HAP-1 (cell line): ENCODE measurements around the gene ARMC3.
A peak's percentile ranks its signal among the peaks of the same experiment; 100 is the strongest.

ENCODE experiments used
- DNase-seq, 2 experiments: peaks; one replicate each; pipeline ENCODE4 v3.0.0-alpha.2; 2016 to 2020; ENCODE audit warnings: low spot score in 2 of 2
- H3K27me3 ChIP-seq: fragments of 250-450 bp; sonication (Bioruptor Pico); 2 replicates; pipeline ENCODE4 v1.5.1; 2020; ENCODE audit warnings: low read depth, mild to moderate bottlenecking, moderate library complexity
- H3K36me3 ChIP-seq: fragments of 250-450 bp; sonication (Bioruptor Pico); replicated peaks from 2 replicates; pipeline ENCODE4 v1.5.1; 2020; ENCODE audit warnings: mild to moderate bottlenecking
- H3K4me1 ChIP-seq: fragments of 250-450 bp; sonication (Bioruptor Pico); 2 replicates; pipeline ENCODE4 v1.5.1; 2020; ENCODE audit warnings: mild to moderate bottlenecking
- H3K4me3 ChIP-seq: fragments of 250-450 bp; sonication (Bioruptor Pico); 2 replicates; pipeline ENCODE4 v1.5.1; 2020; ENCODE audit warnings: mild to moderate bottlenecking, moderate library complexity
- H3K9me3 ChIP-seq: fragments of 250-450 bp; sonication (Bioruptor Pico); 2 replicates; pipeline ENCODE4 v1.5.1; 2020; ENCODE audit warnings: mild to moderate bottlenecking, moderate library complexity
- in situ Hi-C: fragments of 300-500 bp; cut with MboI; formaldehyde crosslinking; loops from 3 replicates; pipeline ENCODE4 v1.14.3; 2020; ENCODE audit warnings: low sequenced_read_pairs, inconsistent platforms, mixed read lengths

The ARMC3 gene

DNA sequence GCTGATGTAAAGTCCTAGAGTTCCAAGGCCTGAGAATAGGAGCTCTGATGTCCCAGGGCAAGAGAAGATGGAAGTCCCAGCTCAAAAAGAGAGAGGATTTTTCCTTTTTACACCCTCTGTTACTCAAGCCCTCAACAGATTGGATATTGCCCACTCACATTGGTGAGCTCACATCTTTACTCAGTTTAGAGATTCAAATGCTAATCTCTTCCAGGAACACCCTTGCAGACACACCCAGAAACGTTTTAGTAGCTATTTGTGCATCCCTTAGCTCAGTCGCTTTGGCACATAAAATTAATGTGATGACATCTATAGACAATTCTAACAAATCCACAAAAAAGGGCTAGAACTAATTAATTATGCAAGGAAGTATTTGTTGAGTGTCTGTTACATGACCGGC is 27.1 kb downstream of the ARMC3 start:
- no peaks in the 10 kb centered on the region for H3K36me3 ChIP-seq
- no peak for DNase-seq
- no peak overlapping the region for H3K4me3 ChIP-seq
- in situ Hi-C loops = no loop called here
- H3K4me1 ChIP-seq = no peaks in the 10 kb centered on the region
- no peaks in the 10 kb centered on the region for H3K27me3 ChIP-seq
- H3K9me3 ChIP-seq = no peaks in the 10 kb centered on the region

GRCh38 chr10:22958338-22958737 is 30.5 kb downstream of the ARMC3 start:
- no peaks in the 10 kb centered on the region for H3K9me3 ChIP-seq
- DNase-seq = no peak

GRCh38 chr10:22959292-22959691 is 31.4 kb downstream of the ARMC3 start:
- peaks cover 3% of the 10 kb centered on the region for H3K4me1 ChIP-seq
- H3K9me3 ChIP-seq = no peaks in the 10 kb centered on the region
- no peak for DNase-seq
- in situ Hi-C loops = no loop called here
- no peaks in the 10 kb centered on the region for H3K36me3 ChIP-seq
- no peak overlapping the region for H3K4me3 ChIP-seq
- no peaks in the 10 kb centered on the region for H3K27me3 ChIP-seq

More at GRCh38 chr10:22958338-22958737, 30.5 kb downstream of the ARMC3 start:
- Histone ChIP-seq H3K27me3 (no peaks in the 10 kb centered on the region), H3K4me3 (no peak overlapping the region), H3K4me1 (peaks cover 3% of the 10 kb centered on the region), H3K36me3 (no peaks in the 10 kb centered on the region)
- in situ Hi-C loops = no loop called here

DNA sequence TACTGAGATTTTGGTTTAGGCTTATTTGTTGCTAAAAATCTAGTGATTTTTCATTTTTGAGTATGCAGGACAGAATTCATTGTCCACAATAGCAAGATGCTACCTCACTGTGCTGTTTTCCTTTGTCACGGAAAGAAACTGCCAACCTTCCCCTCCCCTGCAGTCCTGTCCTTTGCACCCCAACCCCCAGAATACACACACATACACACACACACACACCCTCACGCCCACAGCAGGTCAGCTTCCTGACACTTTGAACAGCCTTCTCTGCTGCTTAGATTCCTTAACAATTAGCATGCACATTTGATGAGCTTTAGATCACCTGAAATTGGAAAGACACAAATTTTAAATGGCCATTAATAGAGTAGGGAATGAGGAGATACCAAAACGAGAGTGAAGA is 32.1 kb downstream of the ARMC3 start:
- DNase-seq = no peak
- Histone ChIP-seq H3K4me3 (no peak overlapping the region), H3K4me1 (peaks cover 3% of the 10 kb centered on the region), H3K27me3 (no peaks in the 10 kb centered on the region), H3K9me3 (no peaks in the 10 kb centered on the region), H3K36me3 (no peaks in the 10 kb centered on the region)
- in situ Hi-C loops = no loop called here

DNA sequence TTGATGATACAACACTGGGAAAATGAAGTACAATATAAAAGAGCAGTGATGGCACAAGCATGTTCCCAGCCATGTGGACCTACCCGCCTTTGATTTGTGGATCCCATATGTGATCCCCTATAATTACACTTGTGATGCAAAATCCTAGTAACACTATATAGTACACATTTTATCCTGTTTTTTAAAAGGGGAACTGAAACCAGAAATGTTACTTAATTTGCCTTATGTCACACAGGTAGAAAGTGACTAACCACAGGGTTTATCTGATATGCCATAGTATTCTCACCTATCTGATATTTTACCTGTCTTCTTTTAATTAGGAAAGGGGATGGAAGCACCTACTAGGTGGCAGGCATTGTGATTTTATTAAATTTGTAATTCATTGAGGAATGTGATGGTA is 35.0 kb downstream of the ARMC3 start:
- no peaks in the 10 kb centered on the region for H3K36me3 ChIP-seq
- peaks cover 3% of the 10 kb centered on the region for H3K4me1 ChIP-seq
- no peaks in the 10 kb centered on the region for H3K9me3 ChIP-seq
- in situ Hi-C loops = no loop called here
- H3K4me3 ChIP-seq = no peak overlapping the region
- DNase-seq = no peak
- H3K27me3 ChIP-seq = no peaks in the 10 kb centered on the region

DNA sequence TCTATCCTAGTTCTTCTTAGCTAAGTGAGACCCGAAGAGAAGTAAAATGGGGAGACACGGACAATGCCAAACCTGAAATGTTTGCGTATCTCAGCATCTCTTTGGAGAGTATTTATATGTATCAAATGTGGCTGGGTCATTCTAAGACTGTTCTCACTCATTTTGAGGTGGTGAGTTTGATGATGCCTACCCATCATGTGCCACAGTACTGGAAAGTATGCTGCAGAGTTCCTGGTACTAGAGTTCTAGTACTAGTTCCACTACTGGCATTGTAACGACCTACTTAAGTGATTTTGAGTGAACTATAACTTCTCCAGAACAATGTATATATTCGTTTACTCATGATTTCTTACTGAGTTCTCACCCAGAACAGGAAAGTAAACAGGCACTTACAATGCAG is 41.9 kb downstream of the ARMC3 start:
- no peaks in the 10 kb centered on the region for H3K9me3 ChIP-seq
- no peak for DNase-seq
- in situ Hi-C loops = no loop called here

DNA sequence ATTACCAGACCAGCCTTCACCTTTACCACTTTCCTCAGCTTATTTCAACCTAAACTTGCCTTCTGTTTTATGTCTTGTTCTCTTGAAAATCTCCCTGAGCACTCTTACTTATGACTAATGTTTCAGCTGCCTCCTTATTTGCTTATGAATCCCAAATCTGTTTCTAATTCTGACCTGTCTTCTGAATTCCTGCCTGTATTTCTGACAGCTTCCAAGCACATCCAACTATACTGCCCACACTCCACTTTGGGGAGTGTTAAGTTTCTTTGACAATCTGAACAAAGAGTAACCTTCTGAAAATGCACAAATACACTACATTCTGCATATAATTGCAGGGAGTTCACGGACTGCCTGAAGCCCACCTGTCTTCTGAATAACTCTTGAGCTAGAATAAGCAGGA is 48.7 kb downstream of the ARMC3 start:
- Histone ChIP-seq H3K4me3 (no peak overlapping the region), H3K36me3 (no peaks in the 10 kb centered on the region), H3K27me3 (no peaks in the 10 kb centered on the region), H3K9me3 (no peaks in the 10 kb centered on the region), H3K4me1 (peaks cover 5% of the 10 kb centered on the region; the same call in 1 of the 2 replicates)
- in situ Hi-C loops = loop anchor here (25.0 kb wide), 1 partner anchor 389 kb away; no protein-coding TSS in a partner anchor
- no peak for DNase-seq

More for the DNA sequence above, 41.9 kb downstream of the ARMC3 start:
- Histone ChIP-seq H3K27me3 (no peaks in the 10 kb centered on the region), H3K4me1 (no peaks in the 10 kb centered on the region), H3K4me3 (no peak overlapping the region), H3K36me3 (no peaks in the 10 kb centered on the region)

- Histone ChIP-seq H3K36me3 (no peaks in the 10 kb centered on the region), H3K4me3 (no peak overlapping the region), H3K4me1 (peaks cover 5% of the 10 kb centered on the region; the same call in 1 of the 2 replicates), H3K9me3 (no peaks in the 10 kb centered on the region), H3K27me3 (no peaks in the 10 kb centered on the region)
- no peak for DNase-seq
- in situ Hi-C loops = loop anchor here (25.0 kb wide), 1 partner anchor 390 kb away; no protein-coding TSS in a partner anchor
Measured at GRCh38 chr10:22977751-22978150, 49.9 kb downstream of the ARMC3 start.

DNA sequence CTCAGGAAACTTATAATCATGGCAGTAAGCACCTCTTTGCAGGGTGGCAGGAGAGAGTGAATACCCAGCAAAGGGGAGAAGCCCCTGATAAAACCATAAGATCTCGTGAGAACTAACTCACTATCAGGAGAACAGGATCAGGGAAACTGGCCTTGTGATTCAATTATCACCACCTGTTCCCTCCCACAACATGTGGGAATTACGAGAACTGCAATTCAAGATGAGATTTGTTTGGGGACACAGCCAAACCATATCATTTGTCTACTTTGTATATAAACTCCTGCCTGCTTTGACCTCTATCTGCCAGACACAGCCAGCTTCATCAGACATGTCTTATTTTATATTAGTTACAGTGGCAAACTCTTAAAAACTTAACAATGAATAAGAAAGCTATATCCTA is 50.4 kb downstream of the ARMC3 start:
- Histone ChIP-seq H3K4me3 (no peak overlapping the region), H3K4me1 (peaks cover 5% of the 10 kb centered on the region; the same call in 1 of the 2 replicates), H3K27me3 (no peaks in the 10 kb centered on the region), H3K36me3 (no peaks in the 10 kb centered on the region), H3K9me3 (no peaks in the 10 kb centered on the region)
- no peak for DNase-seq
- in situ Hi-C loops = loop anchor here (25.0 kb wide), 1 partner anchor 391 kb away; no protein-coding TSS in a partner anchor

- H3K27me3 ChIP-seq = no peaks in the 10 kb centered on the region
- no peak overlapping the region for H3K4me3 ChIP-seq
- no peaks in the 10 kb centered on the region for H3K9me3 ChIP-seq
- no peaks in the 10 kb centered on the region for H3K36me3 ChIP-seq
- H3K4me1 ChIP-seq = peaks cover 5% of the 10 kb centered on the region; the same call in 1 of the 2 replicates
- in situ Hi-C loops = loop anchor here (25.0 kb wide), 1 partner anchor 392 kb away; no protein-coding TSS in a partner anchor
- DNase-seq = no peak
Measured at GRCh38 chr10:22978918-22979317, 51.1 kb downstream of the ARMC3 start.

DNA sequence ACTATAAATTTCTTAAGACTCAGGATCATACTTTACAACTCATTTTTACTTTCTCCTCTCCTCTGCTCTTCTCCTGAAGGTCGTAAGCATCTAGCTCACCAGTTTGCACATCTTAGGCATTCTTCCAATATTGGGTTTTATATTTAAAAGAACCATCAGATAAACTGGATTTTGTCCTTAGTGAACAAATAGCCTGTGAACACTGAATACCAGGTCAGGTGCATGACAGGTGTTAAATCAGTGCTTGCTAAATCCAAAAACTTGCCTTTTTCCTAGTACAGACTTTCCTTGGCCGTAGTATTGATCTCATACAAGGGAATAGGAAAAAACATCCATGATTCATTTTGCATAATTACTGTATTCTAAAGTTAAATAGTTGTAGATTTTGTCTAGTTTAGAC is 53.0 kb downstream of the ARMC3 start:
- H3K36me3 ChIP-seq = no peaks in the 10 kb centered on the region
- no peaks in the 10 kb centered on the region for H3K27me3 ChIP-seq
- H3K4me1 ChIP-seq = peaks cover 5% of the 10 kb centered on the region; the same call in 1 of the 2 replicates
- no peaks in the 10 kb centered on the region for H3K9me3 ChIP-seq
- in situ Hi-C loops = loop anchor here (25.0 kb wide), 1 partner anchor 394 kb away; no protein-coding TSS in a partner anchor
- no peak for DNase-seq
- H3K4me3 ChIP-seq = no peak overlapping the region

DNA sequence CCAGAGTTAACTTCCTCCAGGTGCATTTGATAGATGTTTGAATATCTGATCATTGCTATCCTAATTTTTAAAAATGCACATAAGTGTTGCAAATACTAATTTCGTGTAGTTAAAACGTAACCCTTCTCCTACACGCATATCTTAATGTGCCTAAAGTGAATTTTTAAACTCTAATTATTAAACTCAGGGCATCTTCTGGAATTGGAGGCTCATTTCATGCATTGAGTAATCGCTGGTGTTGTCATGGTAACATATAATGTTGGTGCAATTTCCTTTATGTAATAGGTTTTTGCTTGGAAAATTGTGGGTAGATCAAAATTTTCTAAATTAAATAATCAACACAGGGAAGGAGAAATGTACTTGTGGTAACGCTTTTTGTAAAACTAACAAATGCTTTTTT is 56.2 kb downstream of the ARMC3 start:
- Histone ChIP-seq H3K27me3 (no peaks in the 10 kb centered on the region), H3K9me3 (no peaks in the 10 kb centered on the region), H3K4me3 (no peak overlapping the region), H3K36me3 (no peaks in the 10 kb centered on the region), H3K4me1 (peaks cover 5% of the 10 kb centered on the region; the same call in 1 of the 2 replicates)
- in situ Hi-C loops = loop anchor here (25.0 kb wide), 1 partner anchor 397 kb away; no protein-coding TSS in a partner anchor
- DNase-seq = no peak

GRCh38 chr10:22986771-22987542 is 59.1 kb downstream of the ARMC3 start:
- Histone ChIP-seq H3K36me3 (no peaks in the 10 kb centered on the region), H3K9me3 (no peaks in the 10 kb centered on the region), H3K4me3 (no peak overlapping the region), H3K27me3 (no peaks in the 10 kb centered on the region), H3K4me1 (peaks cover 2% of the 10 kb centered on the region; the same call in 1 of the 2 replicates)
- peak in 1 of 2 experiments; percentile 41 for DNase-seq
- in situ Hi-C loops = loop anchor here (25.0 kb wide), 1 partner anchor 400 kb away; no protein-coding TSS in a partner anchor
